GM12874 (cell line): Measurements from ENCODE around the gene PLA2G12A.

Experiments
- CTCF ChIP-seq: IDR thresholded peaks from 2 replicates; pipeline ENCODE4 v1.5.1; 2011; ENCODE audit warnings: low read depth, mild to moderate bottlenecking, control low read depth, low read length, moderate library complexity; ENCODE audit not compliant: insufficient read depth

PLA2G12A gene

DNA sequence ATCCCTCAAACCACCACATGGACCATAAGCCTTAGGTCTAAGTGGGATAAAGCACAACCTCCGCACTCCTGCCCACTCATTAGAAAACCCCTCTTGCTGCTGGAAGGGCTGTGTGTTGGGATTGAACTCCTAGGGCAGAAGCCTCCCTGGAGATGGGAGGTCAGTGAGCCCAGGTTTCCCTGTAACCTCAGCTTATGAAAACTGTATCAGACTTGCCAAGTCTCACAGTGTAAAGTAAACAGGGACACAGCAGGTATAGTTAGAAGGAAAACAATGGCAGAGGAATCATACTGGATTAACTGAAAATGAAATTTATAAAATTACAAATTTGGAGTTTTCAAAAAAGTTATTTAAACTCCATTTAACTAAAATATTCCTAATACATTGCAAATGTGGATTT lies 56.6 kb downstream of the PLA2G12A start:
- TF ChIP-seq CTCF, result no peak

- no peak for TF ChIP-seq CTCF
Observed at GRCh38 chr4:109672169-109672930, 57.5 kb downstream of the PLA2G12A start.

GRCh38 chr4:109671350-109671749 lies 58.5 kb downstream of the PLA2G12A start:
- TF ChIP-seq CTCF, result no peak

GRCh38 chr4:109665783-109666485 lies 63.9 kb downstream of the PLA2G12A start:
- TF ChIP-seq CTCF, result no peak

- no peak for TF ChIP-seq CTCF
Observed at GRCh38 chr4:109662771-109663170, 67.1 kb downstream of the PLA2G12A start.

GRCh38 chr4:109662116-109662515 lies 67.8 kb downstream of the PLA2G12A start:
- TF ChIP-seq CTCF, result no peak
